HG03520 (cell line): ENCODE results near the gene STUM.

Experiments
- ATAC-seq: cut with Tn5 transposase; IDR thresholded peaks from one replicate; pipeline ENCODE4 v1.9.1; 2021; ENCODE audit warnings: mild to moderate bottlenecking, moderate library complexity; ENCODE audit not compliant: unreplicated experiment

The STUM gene

DNA sequence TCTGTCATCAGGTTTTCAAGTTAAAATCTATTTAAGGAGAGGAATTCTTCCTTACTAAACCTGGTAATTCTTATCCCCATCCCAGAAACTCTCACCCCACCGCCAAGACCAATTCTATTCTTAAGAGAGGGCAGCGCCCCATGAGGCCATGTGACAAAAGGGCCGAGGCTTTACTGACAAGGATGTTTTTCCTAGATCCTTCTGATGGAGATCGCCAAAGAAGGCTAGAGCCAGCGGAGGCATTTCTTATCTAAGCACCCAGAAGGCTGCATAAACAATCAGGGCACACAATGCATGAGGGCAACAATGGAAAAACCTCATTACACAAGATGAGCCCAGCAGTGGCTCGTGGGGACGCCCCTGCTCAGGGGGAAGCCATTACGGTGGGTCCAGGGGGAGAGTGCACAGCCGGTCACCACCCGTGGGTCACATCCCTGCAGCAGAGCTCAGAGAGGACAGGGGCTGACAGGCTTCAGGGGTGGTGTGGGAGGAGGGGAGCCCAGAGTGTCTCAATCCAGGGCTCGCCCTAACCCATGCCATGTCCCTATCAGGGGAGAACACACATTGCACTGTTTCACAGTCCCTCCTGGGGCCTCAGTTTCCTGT, 101.8 kb downstream of the STUM start:
- ATAC-seq: no peak

DNA sequence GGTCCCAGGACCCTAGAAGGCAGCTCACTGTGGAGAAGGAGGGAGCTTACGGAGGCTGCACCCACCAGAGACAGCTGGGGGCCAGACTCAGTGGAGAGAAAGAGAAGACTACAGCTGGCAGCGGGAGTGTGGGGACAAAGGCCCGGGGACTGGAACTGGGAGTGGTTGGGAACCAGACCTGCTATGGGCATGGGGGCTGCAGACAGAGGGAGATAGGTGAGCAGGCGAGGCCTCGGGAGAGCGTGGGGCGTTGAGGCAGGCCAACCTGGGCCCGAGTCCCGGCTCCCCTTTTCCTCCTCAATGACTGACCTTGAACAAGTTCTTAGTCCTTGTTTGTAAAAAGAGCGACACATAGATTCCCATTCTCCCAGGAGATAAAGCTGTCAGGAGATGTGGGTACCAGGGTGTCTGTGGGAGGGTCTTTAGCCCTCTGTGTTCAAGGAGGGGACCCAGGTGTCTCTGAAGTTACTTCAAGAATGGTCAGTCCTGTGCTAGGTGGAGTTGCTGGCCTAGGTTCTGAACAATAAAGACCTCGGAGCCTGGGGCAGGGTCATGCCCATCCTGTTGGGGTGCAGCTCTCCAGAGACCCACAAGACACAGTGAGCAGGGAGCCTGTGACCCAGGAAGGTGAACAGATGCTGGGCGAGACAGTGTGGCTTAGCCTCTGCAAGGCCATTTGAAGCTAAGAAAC, 102.6 kb downstream of the STUM start:
- no peak for ATAC-seq

GRCh38 chr1:226651732-226652105, 103.2 kb downstream of the STUM start:
- no peak for ATAC-seq

GRCh38 chr1:226652613-226653012, 104.0 kb downstream of the STUM start:
- ATAC-seq: no peak

GRCh38 chr1:226653311-226653921, 104.9 kb downstream of the STUM start:
- peak; percentile 72 for ATAC-seq

DNA sequence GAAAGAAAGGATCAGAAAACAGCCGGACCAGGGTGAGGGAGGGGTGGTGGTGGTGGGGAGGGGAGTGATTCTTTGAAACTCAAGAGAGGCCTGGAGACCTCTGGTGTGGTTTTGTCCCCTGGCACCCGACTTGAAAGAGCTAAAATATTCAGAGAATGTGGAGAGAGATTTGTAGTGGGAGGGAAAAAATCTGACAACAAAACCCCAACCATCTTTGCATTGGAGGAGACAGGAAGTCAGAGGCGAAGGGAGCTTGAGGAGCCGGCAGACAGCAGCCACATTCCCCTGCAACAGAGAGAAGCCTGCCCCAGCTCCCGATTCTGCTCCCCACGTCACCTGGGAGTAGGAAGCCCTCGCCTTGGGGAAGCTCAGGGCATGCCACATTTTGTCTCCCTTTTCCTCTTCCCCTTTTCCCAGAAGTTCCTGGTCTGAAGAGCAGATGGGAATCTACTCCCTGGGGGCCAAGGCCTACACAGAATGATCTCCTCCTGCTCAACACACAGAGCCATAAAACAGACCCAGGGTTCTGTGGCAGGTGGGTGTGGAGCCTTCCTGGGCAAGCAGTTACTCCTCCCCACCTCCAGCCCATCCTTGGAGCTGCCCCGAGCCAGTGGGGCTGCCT, 105.6 kb downstream of the STUM start:
- no peak for ATAC-seq

- no peak for ATAC-seq
Measured at GRCh38 chr1:226654668-226655055, 106.1 kb downstream of the STUM start.

- ATAC-seq: no peak
Measured at GRCh38 chr1:226655251-226656163, 106.9 kb downstream of the STUM start.

- ATAC-seq: no peak
Measured at GRCh38 chr1:226656201-226656600, 107.6 kb downstream of the STUM start.

- no peak for ATAC-seq
Measured at GRCh38 chr1:226656601-226657277, 108.2 kb downstream of the STUM start.

- ATAC-seq: no peak
Measured at GRCh38 chr1:226657895-226658545, 109.5 kb downstream of the STUM start.

- no peak for ATAC-seq
Measured at GRCh38 chr1:226658546-226659125, 110.1 kb downstream of the STUM start.
